Femur (tissue), 1 donor: Measurements from ENCODE around the gene DPP4.

Source experiments
- DNase-seq: peaks from one replicate; pipeline ENCODE4 v3.0.0-alpha.2; 2017

DPP4 gene

DNA sequence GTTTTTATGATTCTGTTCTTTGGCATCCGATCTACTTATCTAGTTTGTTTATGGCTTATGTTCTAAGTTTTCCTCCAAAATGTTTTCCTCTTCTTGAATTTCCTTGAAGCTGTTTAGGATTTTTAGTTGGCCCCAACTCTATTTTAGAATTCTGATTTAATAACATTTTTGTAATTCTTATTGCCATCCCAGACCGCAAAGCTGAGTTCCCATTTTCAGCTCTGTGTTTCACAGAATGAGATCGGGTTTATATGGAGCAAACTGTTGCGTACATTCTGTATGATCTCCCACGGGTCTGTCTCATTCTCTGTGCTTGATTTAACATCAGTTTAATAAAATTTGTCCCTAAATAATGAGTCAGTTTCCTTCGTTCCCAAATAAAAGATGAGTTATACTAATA lies 59.3 kb downstream of the DPP4 start:
- DNase-seq, result no peak

DNA sequence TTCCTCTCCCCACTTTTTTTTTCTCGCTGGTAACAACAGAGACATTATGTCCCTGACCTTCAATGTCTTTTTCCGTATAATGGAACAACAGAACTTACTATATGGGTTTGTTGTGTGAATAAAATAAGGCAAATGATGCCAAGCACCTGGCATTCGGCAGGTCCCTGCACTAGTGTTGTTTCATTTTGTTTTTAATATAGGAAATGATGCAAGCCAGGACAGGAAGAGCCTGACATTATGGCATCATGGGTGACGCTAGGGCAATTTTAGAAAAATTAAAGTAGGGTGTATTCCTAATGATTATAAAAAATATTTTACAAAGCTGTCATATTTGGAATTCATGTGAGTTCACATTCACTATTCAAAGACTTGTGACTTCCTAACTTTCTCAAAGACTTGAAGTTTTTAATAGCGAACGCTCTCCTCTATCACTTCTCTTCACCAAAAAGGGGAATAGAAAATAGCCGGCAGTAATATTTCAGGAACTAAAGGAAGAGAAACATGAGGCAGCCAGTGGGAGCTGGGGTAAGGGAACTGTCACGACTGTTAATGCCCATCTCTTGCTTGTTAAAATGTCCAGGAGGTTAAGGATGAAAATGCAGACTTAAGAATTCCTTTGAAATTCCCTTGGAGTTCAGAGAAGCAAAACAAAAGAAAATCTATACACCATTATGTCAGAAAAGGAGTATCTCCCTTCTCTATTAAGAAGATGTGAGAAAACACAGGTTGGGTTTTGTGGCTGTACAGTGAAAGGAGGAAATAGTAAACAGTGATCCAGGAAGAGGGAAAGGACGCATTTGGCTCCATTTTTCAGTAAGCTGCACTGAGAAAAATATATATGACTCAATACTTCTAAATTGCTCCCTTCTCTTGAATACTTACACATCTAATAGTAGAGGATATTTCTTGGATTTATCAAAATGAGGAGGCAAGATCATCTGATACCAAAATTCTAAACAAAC lies 60.2 kb downstream of the DPP4 start:
- no peak for DNase-seq

DNA sequence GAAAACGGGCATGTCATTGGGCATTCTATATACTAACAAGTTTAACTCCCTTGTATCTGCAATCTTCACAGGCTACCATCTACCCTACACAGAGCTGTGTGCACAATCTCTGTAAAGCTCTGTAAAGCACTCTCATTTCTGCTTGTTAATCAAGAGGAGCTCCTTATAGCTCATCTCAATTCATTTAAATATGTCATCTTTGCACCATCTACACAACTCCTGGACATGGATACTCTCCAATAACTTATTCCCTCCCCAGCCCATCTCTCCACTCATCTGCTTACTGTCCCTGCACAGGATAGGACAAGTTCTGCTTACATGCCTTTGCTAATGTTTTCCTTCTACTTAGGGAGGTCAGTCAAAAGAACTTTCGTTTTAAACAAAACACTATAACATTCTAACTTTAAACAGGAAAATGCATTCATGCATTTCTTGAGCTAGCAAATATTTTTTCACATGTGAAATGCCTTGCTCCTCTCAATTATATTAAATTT lies 61.4 kb downstream of the DPP4 start:
- DNase-seq, result no peak

DNA sequence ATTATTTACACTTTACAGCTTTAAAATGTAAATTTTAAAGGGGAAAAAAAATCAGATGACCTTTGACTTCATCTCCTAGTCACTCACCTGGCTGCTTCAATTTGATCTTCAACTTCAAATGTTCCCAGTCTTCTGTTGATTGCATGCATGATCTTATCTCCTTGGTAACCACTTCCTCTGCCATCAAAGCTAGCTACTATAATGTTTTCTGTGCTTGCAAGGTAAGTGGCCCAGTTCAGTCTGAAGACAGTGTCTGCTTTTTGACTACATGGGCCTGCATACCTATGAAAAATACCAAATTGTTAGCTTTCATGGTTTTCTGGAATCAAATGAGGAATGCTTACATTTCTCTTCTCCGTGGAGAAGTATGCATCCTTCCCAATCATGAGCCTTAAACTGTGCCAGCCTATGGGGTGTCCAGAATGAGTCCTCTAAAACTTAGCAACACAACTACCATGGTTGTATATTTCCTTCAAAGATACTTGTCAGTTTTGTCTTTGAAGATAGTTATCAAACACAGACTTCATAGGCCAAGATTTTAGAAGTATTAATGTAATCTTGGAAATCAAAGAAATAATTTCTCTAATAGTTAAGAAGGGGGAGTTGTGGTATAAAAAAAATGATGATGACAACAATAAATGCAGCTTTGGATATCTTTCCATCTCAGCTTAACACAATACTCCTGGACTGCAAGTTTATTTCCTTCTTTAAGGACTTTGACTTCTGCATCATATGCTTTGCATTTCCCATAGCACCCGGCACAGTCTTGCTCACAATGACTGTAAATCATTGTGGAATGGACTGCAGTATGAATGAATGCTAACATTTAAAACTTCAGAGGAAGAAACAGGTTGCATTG lies 62.1 kb downstream of the DPP4 start:
- DNase-seq, result no peak

GRCh38 chr2:162009543-162009942 lies 64.5 kb downstream of the DPP4 start:
- DNase-seq, result no peak

DNA sequence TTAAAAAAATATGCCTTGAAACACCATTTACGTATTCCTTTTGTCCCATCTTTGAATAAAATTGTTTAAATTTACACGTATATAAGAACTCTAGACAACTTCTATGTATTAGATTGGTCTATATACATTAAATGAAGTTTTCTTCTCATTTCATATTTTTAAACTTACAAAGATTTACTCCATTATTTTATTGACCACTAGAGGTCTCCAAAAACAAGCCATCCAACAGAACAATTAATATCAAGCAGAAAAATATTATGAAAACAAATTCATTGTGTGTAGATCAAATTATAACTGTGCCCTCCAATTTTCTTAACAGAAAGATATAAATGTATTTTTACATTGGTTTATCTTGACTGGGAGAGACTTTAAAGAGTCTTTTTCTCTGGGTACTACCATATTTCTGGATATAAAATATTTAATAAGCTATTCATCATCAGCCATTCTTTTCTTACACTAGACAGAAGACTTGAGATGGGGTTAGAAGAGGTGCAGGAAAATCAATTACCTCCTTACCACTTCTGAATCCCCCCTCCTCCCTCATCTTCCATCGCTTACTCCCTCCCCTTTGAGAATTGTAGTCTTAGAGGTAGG lies 66.5 kb downstream of the DPP4 start:
- DNase-seq, result no peak

- no peak for DNase-seq
These were observed 67.7 kb downstream of the DPP4 start for GRCh38 chr2:162006337-162006736.

- DNase-seq, result no peak
These were observed 70.0 kb downstream of the DPP4 start for GRCh38 chr2:162004031-162004430.

- DNase-seq, result no peak
These were observed 71.3 kb downstream of the DPP4 start for GRCh38 chr2:162002623-162003235.

GRCh38 chr2:162000431-162000830 lies 73.6 kb downstream of the DPP4 start:
- DNase-seq, result no peak

- DNase-seq, result no peak
These were observed 74.7 kb downstream of the DPP4 start for GRCh38 chr2:161999321-161999720.

DNA sequence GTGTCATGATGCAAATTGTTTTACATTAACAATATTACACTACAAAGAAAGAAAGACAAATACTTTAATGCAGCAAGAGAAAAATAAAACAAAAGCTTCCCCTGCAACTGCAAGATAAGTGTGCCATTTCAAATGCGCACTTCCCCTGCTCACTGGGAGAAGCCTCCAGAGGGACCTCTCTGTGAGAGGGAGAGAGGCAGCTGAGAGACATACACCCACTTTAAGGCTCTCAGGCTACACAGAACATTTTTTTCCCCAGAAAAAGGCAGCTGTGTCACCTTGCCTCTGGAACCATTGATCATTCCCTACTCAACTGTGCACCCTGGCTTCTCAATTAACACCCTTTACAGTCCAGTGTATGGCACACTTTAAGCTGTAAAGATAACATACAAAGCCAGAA lies 75.2 kb downstream of the DPP4 start:
- no peak for DNase-seq

DNA sequence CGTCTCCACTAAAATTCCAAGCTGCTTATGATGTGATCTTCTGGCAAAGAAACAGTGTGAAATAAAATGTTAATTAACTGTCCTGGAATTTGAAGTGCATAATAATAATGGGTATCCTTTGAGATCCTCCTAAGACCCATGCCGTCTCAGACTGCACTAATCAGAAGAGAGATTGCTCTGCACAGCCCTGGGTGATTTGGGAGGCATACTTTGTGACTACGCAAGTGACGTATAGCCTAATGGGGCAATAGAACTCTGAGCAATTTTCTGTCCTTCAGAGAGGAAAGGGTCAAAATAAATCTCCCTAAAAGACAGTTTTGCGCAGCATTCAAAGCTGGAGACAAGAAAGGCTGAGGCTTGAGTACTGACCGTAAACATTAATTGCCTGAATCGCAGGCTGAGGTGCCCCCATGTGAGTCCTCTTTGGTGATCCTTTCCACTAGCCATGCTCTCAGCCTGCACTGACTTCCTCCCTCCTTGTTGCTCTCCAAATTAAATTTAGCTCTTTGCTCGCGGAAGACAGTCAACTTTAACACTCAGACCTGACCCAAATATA lies 76.0 kb downstream of the DPP4 start:
- no peak for DNase-seq

GRCh38 chr2:161995553-161996016 lies 78.4 kb downstream of the DPP4 start:
- no peak for DNase-seq

DNA sequence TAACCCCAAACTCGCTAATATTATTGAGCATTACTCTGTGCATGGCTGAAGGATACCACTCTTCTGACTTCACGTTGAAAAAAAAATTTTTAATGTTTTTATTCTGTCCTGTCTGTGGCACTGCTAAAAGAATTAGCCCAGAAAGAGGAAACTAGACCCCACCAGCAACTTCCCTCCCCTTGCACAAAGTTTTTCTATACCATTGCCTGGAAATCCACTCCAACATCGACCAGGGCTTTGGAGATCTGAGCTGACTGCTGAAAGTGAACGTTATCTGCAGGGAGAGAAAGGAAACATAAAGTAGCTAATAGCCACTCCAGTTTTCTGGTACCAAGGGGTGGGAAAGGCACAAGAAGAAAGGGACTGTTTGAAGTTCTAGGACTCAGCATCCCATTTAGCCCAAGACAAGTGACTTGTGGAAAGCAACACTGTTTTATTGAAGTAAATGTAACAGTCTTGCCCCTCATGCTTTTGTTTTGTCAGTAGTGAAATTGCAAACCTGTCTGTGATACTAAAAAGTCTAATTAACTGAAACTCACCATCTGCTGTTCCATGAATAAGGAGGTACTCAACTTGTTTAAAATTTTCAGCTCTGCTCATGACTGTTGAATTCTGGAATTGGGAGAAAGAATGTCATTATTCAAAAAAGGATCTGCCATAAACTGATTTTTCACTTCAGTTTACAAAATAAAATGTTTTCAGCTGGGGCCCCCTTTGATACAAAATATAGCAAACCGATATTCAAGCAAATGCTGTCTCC lies 79.1 kb downstream of the DPP4 start:
- DNase-seq, result no peak

DNA sequence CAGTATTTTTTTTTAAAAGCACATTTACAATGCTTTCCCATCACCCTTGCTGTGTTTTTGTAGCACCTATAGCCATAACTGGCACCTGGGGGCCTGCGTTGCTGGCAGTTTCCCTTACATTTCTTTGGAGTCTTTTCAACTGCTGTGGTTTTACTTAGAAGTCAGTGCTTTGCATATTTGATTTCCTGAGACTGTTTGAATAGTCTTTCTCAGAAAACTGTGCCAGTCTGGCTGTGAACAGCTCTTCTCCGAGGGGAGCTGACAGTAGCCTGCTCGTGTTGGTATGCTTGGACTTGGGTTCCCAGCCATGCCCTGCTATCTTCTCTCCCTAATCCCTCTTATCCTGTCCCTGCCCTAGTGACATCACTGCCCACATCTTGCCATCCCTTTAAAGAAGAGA lies 81.5 kb downstream of the DPP4 start:
- no peak for DNase-seq

- no peak for DNase-seq
These were observed 82.0 kb downstream of the DPP4 start for GRCh38 chr2:161991991-161992390.

- DNase-seq, result no peak
These were observed 83.3 kb downstream of the DPP4 start for GRCh38 chr2:161990741-161991140.

GRCh38 chr2:161990036-161990435 lies 84.0 kb downstream of the DPP4 start:
- DNase-seq, result no peak

- DNase-seq, result no peak
These were observed 85.4 kb downstream of the DPP4 start for GRCh38 chr2:161988589-161988988.

GRCh38 chr2:161987311-161987710 lies 86.7 kb downstream of the DPP4 start:
- DNase-seq, result no peak

DNA sequence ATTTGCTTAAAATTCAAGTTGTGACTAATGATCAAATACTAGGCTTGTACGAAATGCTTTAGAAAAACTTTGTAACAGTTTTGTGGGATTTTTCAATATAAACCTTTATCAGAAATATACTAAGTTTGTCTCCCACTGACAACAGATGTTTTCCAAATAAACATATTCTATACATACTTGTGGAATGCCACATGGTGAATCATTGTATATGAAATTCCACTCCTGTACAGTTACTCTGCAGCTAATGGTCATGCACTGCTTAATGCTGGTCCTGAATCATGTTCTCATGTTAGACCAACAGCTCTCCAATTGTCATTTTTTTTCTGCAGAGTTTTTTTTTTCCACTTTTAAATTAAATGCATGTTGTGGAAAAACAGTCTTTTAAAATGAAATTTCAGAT lies 90.1 kb downstream of the DPP4 start:
- DNase-seq, result no peak
